Measurements from ENCODE around the gene LAGE3.

DNA sequence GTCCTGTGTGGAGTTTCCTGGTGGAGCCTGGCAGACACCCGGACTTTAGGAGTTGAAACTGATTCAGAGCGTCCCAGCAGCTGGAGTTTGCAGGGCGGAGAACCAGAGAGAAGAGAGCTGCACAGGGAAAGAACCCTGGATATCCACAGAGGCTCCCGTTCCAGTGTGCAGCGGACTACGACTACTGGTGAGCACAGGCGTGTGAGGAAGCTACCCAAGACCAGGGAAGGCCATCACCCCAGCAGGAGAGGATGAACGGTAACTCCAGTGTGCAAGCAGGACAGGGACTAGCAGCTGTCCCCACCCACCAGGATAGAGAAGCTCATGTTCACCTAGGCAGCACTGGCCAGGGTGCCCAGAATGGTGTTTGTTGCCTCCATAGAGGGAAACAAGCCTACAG, 2.3 kb downstream of the LAGE3 start:
- TF ChIP-seq, protein P1, sequence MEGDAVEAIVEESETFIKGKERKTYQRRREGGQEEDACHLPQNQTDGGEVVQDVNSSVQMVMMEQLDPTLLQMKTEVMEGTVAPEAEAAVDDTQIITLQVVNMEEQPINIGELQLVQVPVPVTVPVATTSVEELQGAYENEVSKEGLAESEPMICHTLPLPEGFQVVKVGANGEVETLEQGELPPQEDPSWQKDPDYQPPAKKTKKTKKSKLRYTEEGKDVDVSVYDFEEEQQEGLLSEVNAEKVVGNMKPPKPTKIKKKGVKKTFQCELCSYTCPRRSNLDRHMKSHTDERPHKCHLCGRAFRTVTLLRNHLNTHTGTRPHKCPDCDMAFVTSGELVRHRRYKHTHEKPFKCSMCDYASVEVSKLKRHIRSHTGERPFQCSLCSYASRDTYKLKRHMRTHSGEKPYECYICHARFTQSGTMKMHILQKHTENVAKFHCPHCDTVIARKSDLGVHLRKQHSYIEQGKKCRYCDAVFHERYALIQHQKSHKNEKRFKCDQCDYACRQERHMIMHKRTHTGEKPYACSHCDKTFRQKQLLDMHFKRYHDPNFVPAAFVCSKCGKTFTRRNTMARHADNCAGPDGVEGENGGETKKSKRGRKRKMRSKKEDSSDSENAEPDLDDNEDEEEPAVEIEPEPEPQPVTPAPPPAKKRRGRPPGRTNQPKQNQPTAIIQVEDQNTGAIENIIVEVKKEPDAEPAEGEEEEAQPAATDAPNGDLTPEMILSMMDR (IDR thresholded peaks at IDR 0.05), result no peak
- TF ChIP-seq EP300 (IDR thresholded peaks at IDR 0.05), result no peak
- no peak for TF ChIP-seq POLR2AphosphoS5 (IDR thresholded peaks at IDR 0.05)

Data from gastroesophageal sphincter (tissue), 3 donors.